ENCODE data around the gene DAPK1. TPM values are rescaled to one million over a fixed set of nuclear protein-coding genes. Genes with fewer than 3 reads are reported as not detected.
A peak's percentile ranks its signal among the peaks of the same experiment; 100 is the strongest.

DAPK1 gene
- 79.2 TPM for total RNA-seq
- polyA plus RNA-seq: 12.1 TPM

- Histone ChIP-seq H3K4me3 (ENCODE audit: low read depth, low read length) (peak within 1 kb of the TSS; percentile 60), H3K27ac (ENCODE audit: low read depth) (no peak within 1 kb of the TSS), H3K36me3 (ENCODE audit: insufficient read depth) (no peaks in the 10 kb centered on the region), H3K4me1 (ENCODE audit: insufficient read depth) (no peaks in the 10 kb centered on the region)
- WGBS: under 1% methylated on average over 55 of the region's 55 CpGs
- DNase-seq (ENCODE audit: extremely low spot score): no peak
Observed at GRCh38 chr9:87497604-87498045, at the start of gene DAPK1. TSS of gene DAPK1 (plus strand) at chr9:87497867. CDS start at chr9:87499078, 1,211 bp downstream.

GRCh38 chr9:87451149-87451548 lies 46.5 kb upstream of the DAPK1 start:
- H3K4me1 ChIP-seq (ENCODE audit: insufficient read depth): no peaks in the 10 kb centered on the region
- no peak overlapping the region for H3K27ac ChIP-seq (ENCODE audit: low read depth)
- 62% methylated on average over 6 of the region's 6 CpGs for WGBS
- DNase-seq (ENCODE audit: extremely low spot score): no peak
- H3K4me3 ChIP-seq (ENCODE audit: low read depth, low read length): no peak overlapping the region
- no peaks in the 10 kb centered on the region for H3K36me3 ChIP-seq (ENCODE audit: insufficient read depth)

- DNase-seq (ENCODE audit: extremely low spot score): no peak
- WGBS: 86% methylated on average over 1 of the region's 1 CpG
- Histone ChIP-seq H3K4me3 (ENCODE audit: low read depth, low read length) (no peak overlapping the region), H3K36me3 (ENCODE audit: insufficient read depth) (no peaks in the 10 kb centered on the region), H3K27ac (ENCODE audit: low read depth) (no peak overlapping the region), H3K4me1 (ENCODE audit: insufficient read depth) (no peaks in the 10 kb centered on the region)
Observed at GRCh38 chr9:87455407-87455806, 42.3 kb upstream of the DAPK1 start.

DNA sequence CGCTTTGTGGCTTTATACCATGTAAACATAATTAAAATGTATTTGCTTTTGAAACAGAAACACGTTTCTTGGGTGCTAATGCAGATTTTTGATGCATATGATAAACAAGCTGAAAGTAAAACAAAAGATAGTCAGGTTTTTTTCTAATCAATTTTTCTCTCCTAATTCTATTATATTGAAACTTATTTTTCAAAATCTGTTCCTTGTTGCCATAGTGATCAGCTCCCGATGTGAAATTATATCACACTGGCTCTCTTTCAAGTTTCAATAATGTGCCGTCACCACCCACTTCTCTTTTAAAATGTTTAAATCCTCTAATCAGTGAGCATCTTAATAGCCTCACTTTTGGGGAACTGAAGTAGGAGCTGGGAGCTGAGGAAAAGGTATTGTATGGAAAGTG lies 36.4 kb upstream of the DAPK1 start:
- Histone ChIP-seq H3K4me1 (ENCODE audit: insufficient read depth) (no peaks in the 10 kb centered on the region), H3K4me3 (ENCODE audit: low read depth, low read length) (no peak overlapping the region), H3K36me3 (ENCODE audit: insufficient read depth) (no peaks in the 10 kb centered on the region), H3K27ac (ENCODE audit: low read depth) (no peak overlapping the region)
- 48% methylated on average over 4 of the region's 4 CpGs for WGBS
- DNase-seq (ENCODE audit: extremely low spot score): no peak

- 59% methylated on average over 7 of the region's 7 CpGs for WGBS
- no peak overlapping the region for H3K4me3 ChIP-seq (ENCODE audit: low read depth, low read length)
- DNase-seq (ENCODE audit: extremely low spot score): no peak
- no peaks in the 10 kb centered on the region for H3K4me1 ChIP-seq (ENCODE audit: insufficient read depth)
- H3K27ac ChIP-seq (ENCODE audit: low read depth): no peak overlapping the region
- H3K36me3 ChIP-seq (ENCODE audit: insufficient read depth): no peaks in the 10 kb centered on the region
Observed at GRCh38 chr9:87464110-87464991, 33.3 kb upstream of the DAPK1 start.

DNA sequence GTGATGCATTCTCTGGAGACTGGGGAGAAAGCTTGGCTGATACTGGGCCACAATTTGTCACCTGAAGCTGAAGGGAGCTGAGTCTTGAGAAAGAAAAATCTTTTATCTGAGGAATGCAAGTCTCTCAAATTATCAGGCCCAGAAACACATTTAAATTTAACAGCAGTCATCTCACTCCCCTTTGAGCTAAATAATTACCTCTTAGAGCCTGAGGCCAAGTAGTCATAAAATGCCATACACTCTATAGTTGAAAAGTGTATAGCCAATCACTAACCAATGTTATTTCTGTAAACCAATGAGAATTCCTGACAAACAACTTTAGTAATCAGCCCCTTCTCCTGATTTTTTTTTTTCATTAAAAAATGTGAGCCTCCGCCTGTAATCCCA lies 32.7 kb upstream of the DAPK1 start:
- 99% methylated on average over 1 of the region's 1 CpG for WGBS

DNA sequence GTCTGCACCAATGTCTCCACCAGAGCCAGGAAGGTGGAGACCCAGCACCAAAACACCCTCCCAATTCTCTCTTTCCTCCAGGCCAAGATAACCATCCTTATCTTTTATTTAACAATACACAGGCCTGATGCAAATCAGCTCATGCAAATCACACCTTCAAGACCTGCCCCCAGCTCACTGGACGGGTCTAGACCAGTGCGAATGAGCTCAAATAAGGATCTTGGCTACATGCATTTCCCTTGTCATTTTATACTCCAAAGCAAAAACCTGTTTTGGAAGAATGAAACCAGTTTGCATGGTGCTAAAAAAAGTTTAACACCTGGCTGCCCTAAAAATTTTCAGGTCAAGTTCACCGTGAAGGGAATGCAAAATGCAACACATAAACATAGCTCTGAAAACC lies 31.9 kb upstream of the DAPK1 start:
- no peak overlapping the region for H3K27ac ChIP-seq (ENCODE audit: low read depth)
- no peaks in the 10 kb centered on the region for H3K36me3 ChIP-seq (ENCODE audit: insufficient read depth)
- no peak for DNase-seq (ENCODE audit: extremely low spot score)
- no peak overlapping the region for H3K4me3 ChIP-seq (ENCODE audit: low read depth, low read length)
- WGBS: 81% methylated on average over 3 of the region's 3 CpGs
- H3K4me1 ChIP-seq (ENCODE audit: insufficient read depth): no peaks in the 10 kb centered on the region

More for the DNA sequence above, 32.7 kb upstream of the DAPK1 start:
- no peak for DNase-seq (ENCODE audit: extremely low spot score)
- no peak overlapping the region for H3K4me3 ChIP-seq (ENCODE audit: low read depth, low read length)
- H3K27ac ChIP-seq (ENCODE audit: low read depth): no peak overlapping the region
- H3K36me3 ChIP-seq (ENCODE audit: insufficient read depth): no peaks in the 10 kb centered on the region
- H3K4me1 ChIP-seq (ENCODE audit: insufficient read depth): no peaks in the 10 kb centered on the region

DNA sequence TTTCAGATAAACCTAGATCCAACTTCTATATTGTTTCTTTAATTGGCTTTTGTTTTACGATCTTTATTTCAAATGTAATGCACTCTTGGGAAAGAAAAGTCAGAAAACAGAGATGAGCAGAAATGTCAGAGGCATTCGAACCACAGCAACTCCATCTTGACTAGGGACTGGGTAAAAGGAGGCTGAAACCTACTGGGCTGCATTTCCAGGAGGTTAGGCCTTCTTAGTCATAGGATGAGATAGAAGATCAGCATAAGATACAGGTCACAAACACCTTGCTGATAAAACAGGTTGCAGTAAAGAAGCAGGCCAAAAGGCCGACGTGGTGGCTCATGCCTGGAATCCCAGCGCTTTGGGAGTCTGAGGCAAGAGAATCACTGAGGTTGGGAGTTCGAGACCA lies 30.5 kb upstream of the DAPK1 start:
- Histone ChIP-seq H3K27ac (ENCODE audit: low read depth) (no peak overlapping the region), H3K4me1 (ENCODE audit: insufficient read depth) (no peaks in the 10 kb centered on the region)
- 87% methylated on average over 6 of the region's 6 CpGs for WGBS

DNA sequence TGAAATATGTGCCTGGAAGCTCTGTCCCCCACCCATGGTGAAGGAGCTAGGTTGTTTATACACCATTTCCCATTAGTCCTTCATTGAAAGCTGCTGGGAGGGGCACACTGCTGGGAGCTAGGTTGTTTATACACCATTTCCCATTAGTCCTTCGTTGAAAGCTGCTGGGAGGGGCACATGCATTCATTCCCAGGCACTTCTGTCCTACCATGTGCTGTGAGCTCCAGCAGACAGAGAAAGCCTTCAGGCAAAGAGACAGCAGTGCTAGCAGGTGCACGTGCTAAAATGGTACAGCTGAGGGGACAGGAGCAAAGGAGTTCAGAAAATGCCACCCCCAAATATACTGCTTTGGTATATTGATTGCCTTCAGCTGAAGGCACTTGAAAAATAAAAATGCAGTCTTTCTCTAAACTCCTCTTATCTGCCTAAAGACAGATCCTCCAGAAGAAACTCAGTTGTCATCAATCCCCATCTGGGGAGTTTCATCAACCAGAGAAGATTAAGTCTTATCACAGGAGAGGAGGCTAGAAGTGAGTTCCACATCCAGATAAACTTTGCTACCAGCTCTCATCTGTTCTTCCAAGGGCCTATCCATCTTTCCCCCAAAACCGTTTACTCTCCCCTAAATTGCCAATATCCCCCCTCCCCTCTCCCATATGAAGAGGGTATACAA lies 27.7 kb upstream of the DAPK1 start:
- no peaks in the 10 kb centered on the region for H3K36me3 ChIP-seq (ENCODE audit: insufficient read depth)
- WGBS: 53% methylated on average over 3 of the region's 3 CpGs
- no peak overlapping the region for H3K27ac ChIP-seq (ENCODE audit: low read depth)
- no peak overlapping the region for H3K4me3 ChIP-seq (ENCODE audit: low read depth, low read length)
- no peak for DNase-seq (ENCODE audit: extremely low spot score)
- H3K4me1 ChIP-seq (ENCODE audit: insufficient read depth): no peaks in the 10 kb centered on the region

More for the DNA sequence above, 30.5 kb upstream of the DAPK1 start:
- DNase-seq (ENCODE audit: extremely low spot score): no peak
- no peak overlapping the region for H3K4me3 ChIP-seq (ENCODE audit: low read depth, low read length)
- H3K36me3 ChIP-seq (ENCODE audit: insufficient read depth): no peaks in the 10 kb centered on the region

GRCh38 chr9:87471746-87472145 lies 25.9 kb upstream of the DAPK1 start:
- 91% methylated on average over 2 of the region's 2 CpGs for WGBS
- Histone ChIP-seq H3K36me3 (ENCODE audit: insufficient read depth) (no peaks in the 10 kb centered on the region), H3K27ac (ENCODE audit: low read depth) (no peak overlapping the region), H3K4me3 (ENCODE audit: low read depth, low read length) (no peak overlapping the region), H3K4me1 (ENCODE audit: insufficient read depth) (no peaks in the 10 kb centered on the region)
- DNase-seq (ENCODE audit: extremely low spot score): no peak

DNA sequence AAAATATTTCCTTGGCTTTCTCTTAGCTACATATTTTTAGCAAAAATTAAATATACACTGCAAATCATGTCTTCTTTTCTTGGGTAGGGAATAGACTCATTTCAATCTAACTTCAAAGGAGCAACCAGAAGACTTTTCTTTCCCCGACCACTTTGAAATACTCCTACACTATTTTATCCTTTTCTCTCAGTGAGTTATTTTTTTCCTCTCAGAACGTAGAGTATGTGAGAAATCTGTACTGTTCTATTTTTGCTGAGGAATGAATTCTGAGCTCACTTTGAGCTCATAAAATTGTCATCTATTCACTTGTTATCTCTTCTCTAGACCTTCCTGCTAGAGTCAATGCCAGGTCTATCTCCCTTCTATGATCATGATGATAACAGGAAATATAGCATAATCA lies 22.2 kb upstream of the DAPK1 start:
- Histone ChIP-seq H3K36me3 (ENCODE audit: insufficient read depth) (no peaks in the 10 kb centered on the region), H3K4me3 (ENCODE audit: low read depth, low read length) (no peak overlapping the region), H3K4me1 (ENCODE audit: insufficient read depth) (no peaks in the 10 kb centered on the region), H3K27ac (ENCODE audit: low read depth) (no peak overlapping the region)
- 19% methylated on average over 2 of the region's 2 CpGs for WGBS
- DNase-seq (ENCODE audit: extremely low spot score): no peak

- DNase-seq (ENCODE audit: extremely low spot score): no peak
- H3K4me1 ChIP-seq (ENCODE audit: insufficient read depth): no peaks in the 10 kb centered on the region
- no peaks in the 10 kb centered on the region for H3K36me3 ChIP-seq (ENCODE audit: insufficient read depth)
- no peak overlapping the region for H3K27ac ChIP-seq (ENCODE audit: low read depth)
- 90% methylated on average over 7 of the region's 7 CpGs for WGBS
- no peak overlapping the region for H3K4me3 ChIP-seq (ENCODE audit: low read depth, low read length)
Observed at GRCh38 chr9:87478226-87478992, 19.3 kb upstream of the DAPK1 start.

- Histone ChIP-seq H3K4me3 (ENCODE audit: low read depth, low read length) (no peak overlapping the region), H3K36me3 (ENCODE audit: insufficient read depth) (no peaks in the 10 kb centered on the region), H3K4me1 (ENCODE audit: insufficient read depth) (no peaks in the 10 kb centered on the region), H3K27ac (ENCODE audit: low read depth) (no peak overlapping the region)
- DNase-seq (ENCODE audit: extremely low spot score): no peak
- WGBS: 78% methylated on average over 4 of the region's 4 CpGs
Observed at GRCh38 chr9:87479801-87480201, 17.9 kb upstream of the DAPK1 start.

All from urinary bladder (tissue), 4 donors.